C4-2B (cell line): Measurements from ENCODE around the gene PRLH.

Experiments used
- ZFX ChIP-seq: fragments of 450-650 bp; IDR thresholded peaks from 2 replicates; pipeline ENCODE4 v1.6.1; 2017
- TF ChIP-seq, protein P1 (sequence below): fragments of 450-650 bp; conservative IDR thresholded peaks from 2 replicates; pipeline ENCODE4 v1.5.1; 2017; ENCODE audit warnings: mild to moderate bottlenecking

DNA sequence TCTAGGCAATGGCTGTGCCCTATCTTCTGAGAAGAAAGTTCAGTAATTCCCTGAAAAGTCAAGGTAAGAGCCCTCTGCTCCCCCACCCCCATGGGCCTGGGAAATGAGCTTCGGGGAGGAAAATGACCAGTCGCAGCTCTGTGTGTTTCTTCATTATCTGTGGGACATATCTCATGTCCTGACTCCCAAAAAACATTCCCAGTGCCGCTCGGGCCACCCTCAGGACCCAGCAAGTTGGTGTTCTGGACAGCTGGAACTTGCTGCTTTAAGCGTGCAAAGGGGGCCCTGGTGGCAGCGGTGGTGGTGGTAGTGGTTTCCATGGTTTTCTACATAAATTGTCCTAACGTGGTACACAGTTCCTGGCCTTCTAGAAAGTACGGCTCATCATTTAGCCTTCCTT, 17.2 kb upstream of the PRLH start:
- TF ChIP-seq, protein P1, sequence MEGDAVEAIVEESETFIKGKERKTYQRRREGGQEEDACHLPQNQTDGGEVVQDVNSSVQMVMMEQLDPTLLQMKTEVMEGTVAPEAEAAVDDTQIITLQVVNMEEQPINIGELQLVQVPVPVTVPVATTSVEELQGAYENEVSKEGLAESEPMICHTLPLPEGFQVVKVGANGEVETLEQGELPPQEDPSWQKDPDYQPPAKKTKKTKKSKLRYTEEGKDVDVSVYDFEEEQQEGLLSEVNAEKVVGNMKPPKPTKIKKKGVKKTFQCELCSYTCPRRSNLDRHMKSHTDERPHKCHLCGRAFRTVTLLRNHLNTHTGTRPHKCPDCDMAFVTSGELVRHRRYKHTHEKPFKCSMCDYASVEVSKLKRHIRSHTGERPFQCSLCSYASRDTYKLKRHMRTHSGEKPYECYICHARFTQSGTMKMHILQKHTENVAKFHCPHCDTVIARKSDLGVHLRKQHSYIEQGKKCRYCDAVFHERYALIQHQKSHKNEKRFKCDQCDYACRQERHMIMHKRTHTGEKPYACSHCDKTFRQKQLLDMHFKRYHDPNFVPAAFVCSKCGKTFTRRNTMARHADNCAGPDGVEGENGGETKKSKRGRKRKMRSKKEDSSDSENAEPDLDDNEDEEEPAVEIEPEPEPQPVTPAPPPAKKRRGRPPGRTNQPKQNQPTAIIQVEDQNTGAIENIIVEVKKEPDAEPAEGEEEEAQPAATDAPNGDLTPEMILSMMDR = no peak
- TF ChIP-seq ZFX = no peak
